HepG2 (cell line): Measurements from ENCODE around the gene SMC1A. TPM values are rescaled to one million over a fixed set of nuclear protein-coding genes. Genes with fewer than 3 reads are reported as not detected.

Experiments used
- ATAC-seq: fragments of 200-7000 bp; cut with Tn5 transposase; 3 replicates; pipeline ENCODE4 v1.9.1; 2020; ENCODE audit warnings: mild to moderate bottlenecking, moderate library complexity
- BruUV-seq: library from RNA; stranded (reverse); fragments of 400-500 nt; replicated peaks from 2 replicates; lab custom pipeline; 2021; lab: Mats Ljungman, UMichigan
- CTCF ChIA-PET: fragments of 300-600 bp; formaldehyde crosslinking; extraction: SDS; loops from one replicate; lab custom pipeline; 2021; ENCODE audit warnings: low total read pairs, inconsistent platforms, low intra/inter-chr PET ratio; lab: Yijun Ruan, JAX
- POLR2A ChIA-PET: fragments of 350-600 bp; sonication (Branson Sonifier 250); formaldehyde crosslinking; loops from one replicate; lab custom pipeline; 2020; ENCODE audit warnings: antibody characterized with exemption, inconsistent platforms; lab: Yijun Ruan, JAX
- DNase-seq: peaks from one replicate; pipeline ENCODE4 v3.0.0-alpha.2; 2015; ENCODE audit warnings: low spot score
- FAIRE-seq: peaks from 3 replicates; lab custom pipeline; 2011; peaks lifted over from hg19 to GRCh38; lab: Jason Lieb, UNC
- H2AFZ ChIP-seq: one replicate; pipeline ENCODE4 v1.6.1; 2011; ENCODE audit warnings: low read length, inconsistent platforms
- H3K27ac ChIP-seq: fragments of 300-600 bp; 3 replicates; pipeline ENCODE4 v1.8.0; 2011; ENCODE audit warnings: mixed run types, mild to moderate bottlenecking, mixed read lengths, low read length, inconsistent platforms; ENCODE audit not compliant: insufficient read depth; ENCODE audit errors: extremely low read length
- H3K27me3 ChIP-seq, 2 experiments: fragments of 200-600 bp in 1 of 2; 2 replicates in 1 of 2; 3 replicates in 1 of 2; pipeline versions ENCODE4 v1.6.0 to v1.8.0; 2011; ENCODE audit warnings: low read length in 2 of 2, mild to moderate bottlenecking in 2 of 2, moderate library complexity in 2 of 2, inconsistent platforms in 1 of 2; ENCODE audit not compliant: insufficient read depth in 2 of 2, control insufficient read depth in 1 of 2
- H3K36me3 ChIP-seq, 2 experiments: fragments of 200-600 bp in 1 of 2; replicated peaks in 1 of 2; 2 replicates in 1 of 2; 3 replicates in 1 of 2; pipeline versions ENCODE4 v1.5.1 to v1.8.0; 2011; ENCODE audit warnings: low read length in 2 of 2, inconsistent platforms in 1 of 2; ENCODE audit not compliant: insufficient read depth in 2 of 2, control insufficient read depth in 1 of 2
- H3K4me1 ChIP-seq: 2 replicates; pipeline ENCODE4 v1.5.1; 2012; ENCODE audit warnings: low read length, inconsistent platforms; ENCODE audit not compliant: insufficient read depth
- H3K4me2 ChIP-seq: 2 replicates; pipeline ENCODE4 v1.6.0; 2011; ENCODE audit warnings: low read depth, low read length, inconsistent platforms
- H3K4me3 ChIP-seq, 3 experiments: fragments of 200-600 bp in 1 of 3; sonication (generic), shearing (Covaris generic) in 1 of 3; replicated peaks in 1 of 3; 2 replicates each; pipeline ENCODE4 v1.5.1; 2011 to 2016; ENCODE audit warnings: low read length in 3 of 3, inconsistent platforms in 2 of 3, low read depth in 2 of 3, mild to moderate bottlenecking in 2 of 3, control low read depth in 1 of 3, mixed read lengths in 1 of 3; ENCODE audit not compliant: insufficient read depth in 1 of 3
- H3K79me2 ChIP-seq: one replicate; pipeline ENCODE4 v1.6.1; 2011; ENCODE audit warnings: low read length, inconsistent platforms; ENCODE audit not compliant: insufficient read depth
- H3K9ac ChIP-seq: 2 replicates; pipeline ENCODE4 v1.6.0; 2011; ENCODE audit warnings: mild to moderate bottlenecking, low read depth, low read length, inconsistent platforms; ENCODE audit not compliant: insufficient read depth
- H3K9me3 ChIP-seq: 2 replicates; pipeline ENCODE4 v1.5.1; 2012; ENCODE audit warnings: mild to moderate bottlenecking, low read length
- H4K20me1 ChIP-seq: 2 replicates; pipeline ENCODE4 v1.6.0; 2011; ENCODE audit warnings: inconsistent platforms, mild to moderate bottlenecking, low read length, moderate library complexity; ENCODE audit not compliant: insufficient read depth
- ATF3 ChIP-seq: sonication (generic); formaldehyde crosslinking; IDR thresholded peaks from 2 replicates; pipeline ENCODE4 v1.4.0; 2020; ENCODE audit warnings: missing genetic modification reagents
- BRD4 ChIP-seq: sonication (generic); formaldehyde crosslinking; IDR thresholded peaks from 2 replicates; pipeline ENCODE4 v1.4.0; 2020; ENCODE audit warnings: missing genetic modification reagents
- CEBPB ChIP-seq: IDR thresholded peaks from 2 replicates; pipeline ENCODE4 v1.6.1; 2011; ENCODE audit warnings: low read depth, low read length, improper control_type of control experiment, borderline replicate concordance
- FOSL2 ChIP-seq: sonication (generic); formaldehyde crosslinking; IDR thresholded peaks from 2 replicates; pipeline ENCODE4 v1.4.0; 2020; ENCODE audit warnings: missing genetic modification reagents
- NKX3-1 ChIP-seq: sonication (generic); formaldehyde crosslinking; IDR thresholded peaks from 2 replicates; pipeline ENCODE4 v1.5.0; 2020; ENCODE audit warnings: missing genetic modification reagents
- SAP130 ChIP-seq: IDR thresholded peaks from 2 replicates; pipeline ENCODE4 v1.6.1; 2016; ENCODE audit warnings: low read depth
- SNAI1 ChIP-seq: sonication (generic); formaldehyde crosslinking; IDR thresholded peaks from 2 replicates; pipeline ENCODE4 v1.5.0; 2020; ENCODE audit warnings: mild to moderate bottlenecking, missing genetic modification reagents, borderline replicate concordance
- SOX6 ChIP-seq, 2 experiments: fragments of 450-650 bp in 1 of 2; sonication (generic) in 1 of 2; formaldehyde crosslinking in 1 of 2; IDR thresholded peaks; 2 replicates each; pipeline versions ENCODE4 v1.4.0 to v1.6.1; 2017 to 2020; ENCODE audit warnings: antibody characterized with exemption in 1 of 2, mild to moderate bottlenecking in 1 of 2, missing genetic modification reagents in 1 of 2
- ZEB1 ChIP-seq: IDR thresholded peaks from 2 replicates; pipeline ENCODE4 v1.6.1; 2012; ENCODE audit warnings: mild to moderate bottlenecking, low read depth, inconsistent platforms; ENCODE audit not compliant: insufficient replicate concordance
- ZNF263 ChIP-seq: sonication (generic); formaldehyde crosslinking; IDR thresholded peaks from 2 replicates; pipeline ENCODE4 v1.4.0; 2020; ENCODE audit warnings: missing genetic modification reagents
- ZNF792 ChIP-seq: IDR thresholded peaks from 2 replicates; pipeline ENCODE4 v1.6.1; 2016
- ZNF891 ChIP-seq: sonication (generic); formaldehyde crosslinking; IDR thresholded peaks from 2 replicates; pipeline ENCODE4 v1.5.0; 2020; ENCODE audit warnings: mild to moderate bottlenecking, missing genetic modification reagents
- WGBS: methylation state at CpG from one replicate; pipeline ENCODE4 v1.1.6; 2017; ENCODE audit warnings: low lambda C conversion rate; 5-methylcytosine and 5-hydroxymethylcytosine counted together
- in situ Hi-C: cut with HindIII; loops from 2 replicates; pipeline ENCODE4 v1.10.0; 2017; ENCODE audit warnings: low pct_unique_long_range_greater_than_20kb; ENCODE audit not compliant: extremely low pct_ligation_motif_present
- intact Hi-C: fragments of 100-400 bp; cut with micrococcal nuclease; formaldehyde crosslinking; loops from one replicate; pipeline ENCODE4 v1.10.0; 2022; ENCODE audit not compliant: unreplicated experiment
- polyA plus RNA-seq, 8 experiments: library from polyadenylated mRNA; depleted of rRNA in 3 of 8; stranded (reverse) in 7 of 8; unstranded in 1 of 8; fragments of >200 nt; fragmentation: Illumina TruSeq in 4 of 8; extraction: Trizol in 4 of 8; gene quantifications; 2 replicates each; pipeline versions ENCODE4 v1.2.1 to v1.2.3, GENCODE V29; 2011 to 2016; ENCODE audit warnings: low read depth in 4 of 8, missing spikeins in 1 of 8, mixed read lengths in 1 of 8; ENCODE audit not compliant: insufficient read depth in 1 of 8
- total RNA-seq, 5 experiments: library from RNA; depleted of rRNA; stranded (reverse); fragments of >200 nt; fragmentation: Illumina TruSeq; extraction: Trizol; gene quantifications; 2 replicates each; pipeline ENCODE4 v1.2.3, GENCODE V29; 2016; ENCODE audit warnings: low read depth in 1 of 5
- TF ChIP-seq, protein P1 (sequence below): sonication (generic); formaldehyde crosslinking; IDR thresholded peaks from 2 replicates; pipeline ENCODE4 v1.4.0; 2020; ENCODE audit warnings: missing genetic modification reagents, borderline replicate concordance
- TF ChIP-seq, protein P2 (sequence below): sonication (generic); formaldehyde crosslinking; IDR thresholded peaks from 2 replicates; pipeline ENCODE4 v1.5.0; 2020; ENCODE audit warnings: mild to moderate bottlenecking, missing genetic modification reagents
- TF ChIP-seq, protein P3 (sequence below), 2 experiments: fragments of 450-650 bp in 1 of 2; sonication (generic) in 1 of 2; formaldehyde crosslinking; IDR thresholded peaks; 2 replicates each; pipeline versions ENCODE4 v1.5.0 to v1.8.0; 2020 to 2022; ENCODE audit warnings: mild to moderate bottlenecking in 1 of 2, missing genetic modification reagents in 1 of 2
- TF ChIP-seq, protein P4 (sequence below): sonication (generic); formaldehyde crosslinking; IDR thresholded peaks from 2 replicates; pipeline ENCODE4 v1.8.0; 2022; ENCODE audit warnings: mild to moderate bottlenecking, missing genetic modification reagents, moderate library complexity

The SMC1A gene
- total and polyA plus RNA-seq, 2 of the 13 experiments (the other 11 are each of a cell fraction or from before 2014, with no cell fraction given): 9.4 to 46.6 TPM

GRCh38 chrX:53440621-53441517 lies 18.4 kb upstream of the SMC1A start:
- H3K4me1 ChIP-seq: 0 out of 2 replicates have a peak, but pooled peaks cover 5% of the 10 kb centered on the region
- no peak overlapping the region for H3K27ac ChIP-seq
- TF ChIP-seq NKX3-1 (no peak), SNAI1 (CRISPR knock-in tag) (no peak), ZEB1 (no peak), SOX6 (IDR thresholded peaks at IDR 0.05) (no peak), SOX6 (CRISPR knock-in tag; IDR thresholded peaks at IDR 0.05) (peak; percentile 16; the same call in 1 of the 2 replicates), ZNF891 (no peak), CEBPB (peak; percentile 51; the same call in 1 of the 2 replicates), BRD4 (CRISPR knock-in tag) (no peak), FOSL2 (peak; percentile 91), ATF3 (0 out of 2 replicates have a peak, but pooled peaks have one; percentile 20), ZNF792 (CRISPR knock-in tag) (no peak), ZNF263 (0 out of 2 replicates have a peak, but pooled peaks have one; percentile 33), SAP130 (CRISPR knock-in tag) (0 out of 2 replicates have a peak, but pooled peaks have one; percentile 21)
- TF ChIP-seq, protein P1, sequence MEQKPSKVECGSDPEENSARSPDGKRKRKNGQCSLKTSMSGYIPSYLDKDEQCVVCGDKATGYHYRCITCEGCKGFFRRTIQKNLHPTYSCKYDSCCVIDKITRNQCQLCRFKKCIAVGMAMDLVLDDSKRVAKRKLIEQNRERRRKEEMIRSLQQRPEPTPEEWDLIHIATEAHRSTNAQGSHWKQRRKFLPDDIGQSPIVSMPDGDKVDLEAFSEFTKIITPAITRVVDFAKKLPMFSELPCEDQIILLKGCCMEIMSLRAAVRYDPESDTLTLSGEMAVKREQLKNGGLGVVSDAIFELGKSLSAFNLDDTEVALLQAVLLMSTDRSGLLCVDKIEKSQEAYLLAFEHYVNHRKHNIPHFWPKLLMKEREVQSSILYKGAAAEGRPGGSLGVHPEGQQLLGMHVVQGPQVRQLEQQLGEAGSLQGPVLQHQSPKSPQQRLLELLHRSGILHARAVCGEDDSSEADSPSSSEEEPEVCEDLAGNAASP (CRISPR knock-in tag): no peak
- TF ChIP-seq, protein P2, sequence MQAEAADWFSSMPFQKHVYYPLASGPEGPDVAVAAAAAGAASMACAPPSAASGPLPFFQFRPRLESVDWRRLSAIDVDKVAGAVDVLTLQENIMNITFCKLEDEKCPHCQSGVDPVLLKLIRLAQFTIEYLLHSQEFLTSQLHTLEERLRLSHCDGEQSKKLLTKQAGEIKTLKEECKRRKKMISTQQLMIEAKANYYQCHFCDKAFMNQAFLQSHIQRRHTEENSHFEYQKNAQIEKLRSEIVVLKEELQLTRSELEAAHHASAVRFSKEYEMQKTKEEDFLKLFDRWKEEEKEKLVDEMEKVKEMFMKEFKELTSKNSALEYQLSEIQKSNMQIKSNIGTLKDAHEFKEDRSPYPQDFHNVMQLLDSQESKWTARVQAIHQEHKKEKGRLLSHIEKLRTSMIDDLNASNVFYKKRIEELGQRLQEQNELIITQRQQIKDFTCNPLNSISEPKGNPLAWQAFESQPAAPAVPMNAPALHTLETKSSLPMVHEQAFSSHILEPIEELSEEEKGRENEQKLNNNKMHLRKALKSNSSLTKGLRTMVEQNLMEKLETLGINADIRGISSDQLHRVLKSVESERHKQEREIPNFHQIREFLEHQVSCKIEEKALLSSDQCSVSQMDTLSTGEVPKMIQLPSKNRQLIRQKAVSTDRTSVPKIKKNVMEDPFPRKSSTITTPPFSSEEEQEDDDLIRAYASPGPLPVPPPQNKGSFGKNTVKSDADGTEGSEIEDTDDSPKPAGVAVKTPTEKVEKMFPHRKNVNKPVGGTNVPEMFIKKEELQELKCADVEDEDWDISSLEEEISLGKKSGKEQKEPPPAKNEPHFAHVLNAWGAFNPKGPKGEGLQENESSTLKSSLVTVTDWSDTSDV (CRISPR knock-in tag): no peak
- TF ChIP-seq, protein P3, sequence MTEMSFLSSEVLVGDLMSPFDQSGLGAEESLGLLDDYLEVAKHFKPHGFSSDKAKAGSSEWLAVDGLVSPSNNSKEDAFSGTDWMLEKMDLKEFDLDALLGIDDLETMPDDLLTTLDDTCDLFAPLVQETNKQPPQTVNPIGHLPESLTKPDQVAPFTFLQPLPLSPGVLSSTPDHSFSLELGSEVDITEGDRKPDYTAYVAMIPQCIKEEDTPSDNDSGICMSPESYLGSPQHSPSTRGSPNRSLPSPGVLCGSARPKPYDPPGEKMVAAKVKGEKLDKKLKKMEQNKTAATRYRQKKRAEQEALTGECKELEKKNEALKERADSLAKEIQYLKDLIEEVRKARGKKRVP (CRISPR knock-in tag; IDR thresholded peaks at IDR 0.05): no peak
- TF ChIP-seq, protein P4, sequence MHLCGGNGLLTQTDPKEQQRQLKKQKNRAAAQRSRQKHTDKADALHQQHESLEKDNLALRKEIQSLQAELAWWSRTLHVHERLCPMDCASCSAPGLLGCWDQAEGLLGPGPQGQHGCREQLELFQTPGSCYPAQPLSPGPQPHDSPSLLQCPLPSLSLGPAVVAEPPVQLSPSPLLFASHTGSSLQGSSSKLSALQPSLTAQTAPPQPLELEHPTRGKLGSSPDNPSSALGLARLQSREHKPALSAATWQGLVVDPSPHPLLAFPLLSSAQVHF (CRISPR knock-in tag): no peak
- CTCF ChIA-PET: no interaction called here
- POLR2A ChIA-PET: interaction anchor here (0.6 to 1.0 kb wide), 2 partner anchors 18 to 22 kb away, joined by 3 to 5 read pairs; partner anchors contain the start of genes RIBC1 and SMC1A
- H3K4me3 ChIP-seq: peak overlapping the region; percentile 39 to 65 (median 52)
- ATAC-seq (peak; percentile 46), DNase-seq (peak; percentile 20), FAIRE-seq (no peak)
- no peaks in the 10 kb centered on the region for H3K79me2 ChIP-seq
- H3K9me3 ChIP-seq: no peaks in the 10 kb centered on the region
- in situ Hi-C loops (loop anchor here (10.0 kb wide), 1 partner anchor 126 kb away; no protein-coding TSS in a partner anchor), intact Hi-C loops (no loop called here)
- H2AFZ ChIP-seq: no peak overlapping the region
- no peaks in the 10 kb centered on the region; a peak in 1 of 5 replicates for H3K27me3 ChIP-seq
- peak overlapping the region; percentile 68 for H3K4me2 ChIP-seq
- no peak overlapping the region for H3K9ac ChIP-seq
- H4K20me1 ChIP-seq: no peaks in the 10 kb centered on the region
- H3K36me3 ChIP-seq: no peaks in the 10 kb centered on the region
- WGBS: 0% methylated on average over 7 of the region's 39 CpGs
- BruUV-seq: no TSS peak
